HepG2 (cell line): ENCODE results near the gene AGBL3. TPM values are rescaled to one million over a fixed set of nuclear protein-coding genes. Genes with fewer than 3 reads are reported as not detected.
A peak's percentile ranks its signal among the peaks of the same experiment; 100 is the strongest.

Experiments
- ATF3 ChIP-seq: sonication (generic); formaldehyde crosslinking; IDR thresholded peaks from 2 replicates; pipeline ENCODE4 v1.4.0; 2020; ENCODE audit warnings: missing genetic modification reagents
- BRD4 ChIP-seq: sonication (generic); formaldehyde crosslinking; IDR thresholded peaks from 2 replicates; pipeline ENCODE4 v1.4.0; 2020; ENCODE audit warnings: missing genetic modification reagents
- CREB1 ChIP-seq, 2 experiments: fragments of 450-650 bp in 1 of 2; IDR thresholded peaks; 2 replicates each; pipeline ENCODE4 v1.6.1; 2016 to 2017; ENCODE audit warnings: control low read depth in 1 of 2, mild to moderate bottlenecking in 1 of 2, missing compliant biosample characterization in 1 of 2, missing genetic modification characterization in 1 of 2
- DR1 ChIP-seq: sonication (generic); formaldehyde crosslinking; IDR thresholded peaks from 2 replicates; pipeline ENCODE4 v1.8.0; 2021; ENCODE audit warnings: mild to moderate bottlenecking, missing genetic modification reagents, inconsistent platforms
- HBP1 ChIP-seq: IDR thresholded peaks from 2 replicates; pipeline ENCODE4 v1.6.1; 2016; ENCODE audit warnings: low read depth, control low read depth
- HOXA3 ChIP-seq: sonication (generic); formaldehyde crosslinking; IDR thresholded peaks from 2 replicates; pipeline ENCODE4 v1.5.0; 2020; ENCODE audit warnings: missing genetic modification reagents
- KAT7 ChIP-seq: IDR thresholded peaks from 2 replicates; pipeline ENCODE4 v1.6.1; 2018; ENCODE audit warnings: borderline replicate concordance, missing compliant biosample characterization
- MIER2 ChIP-seq: IDR thresholded peaks from 2 replicates; pipeline ENCODE4 v1.6.1; 2016; ENCODE audit warnings: missing biosample characterization, missing genetic modification reagents
- MYC ChIP-seq: sonication (generic); formaldehyde crosslinking; IDR thresholded peaks from 2 replicates; pipeline ENCODE4 v1.9.0; 2021; ENCODE audit warnings: missing genetic modification reagents, borderline replicate concordance
- NFYB ChIP-seq: sonication (generic); formaldehyde crosslinking; IDR thresholded peaks from 2 replicates; pipeline ENCODE4 v1.4.0; 2020; ENCODE audit warnings: missing genetic modification reagents
- PHF8 ChIP-seq: sonication (generic); formaldehyde crosslinking; IDR thresholded peaks from 2 replicates; pipeline ENCODE4 v1.5.0; 2020; ENCODE audit warnings: missing genetic modification reagents
- POLR2G ChIP-seq: fragments of 200-400 bp; formaldehyde crosslinking; IDR thresholded peaks from 2 replicates; pipeline ENCODE4 v1.6.1; 2018; ENCODE audit warnings: mild to moderate bottlenecking, low read depth, low read length, moderate library complexity
- PRDM10 ChIP-seq: sonication (generic); formaldehyde crosslinking; IDR thresholded peaks from 2 replicates; pipeline ENCODE4 v1.4.0; 2020; ENCODE audit warnings: low read depth, missing genetic modification reagents
- SALL1 ChIP-seq: sonication (generic); formaldehyde crosslinking; IDR thresholded peaks from 2 replicates; pipeline ENCODE4 v1.8.0; 2022; ENCODE audit warnings: mild to moderate bottlenecking, missing genetic modification reagents
- SATB2 ChIP-seq: sonication (generic); formaldehyde crosslinking; IDR thresholded peaks from 2 replicates; pipeline ENCODE4 v1.5.0; 2020; ENCODE audit warnings: missing genetic modification reagents
- SNAPC2 ChIP-seq: sonication (generic); formaldehyde crosslinking; IDR thresholded peaks from 2 replicates; pipeline ENCODE4 v1.8.1; 2022; ENCODE audit warnings: mild to moderate bottlenecking, missing genetic modification reagents
- SP4 ChIP-seq: sonication (generic); formaldehyde crosslinking; IDR thresholded peaks from 2 replicates; pipeline ENCODE4 v1.8.1; 2023; ENCODE audit warnings: mild to moderate bottlenecking, missing genetic modification reagents
- YEATS4 ChIP-seq: sonication (generic); formaldehyde crosslinking; IDR thresholded peaks from 2 replicates; pipeline ENCODE4 v1.4.0; 2020; ENCODE audit warnings: missing genetic modification reagents, borderline replicate concordance
- ZFX ChIP-seq: sonication (generic); formaldehyde crosslinking; IDR thresholded peaks from 2 replicates; pipeline ENCODE4 v1.4.0; 2020; ENCODE audit warnings: mild to moderate bottlenecking, low read depth, missing genetic modification reagents, moderate library complexity
- ZFY ChIP-seq: sonication (generic); formaldehyde crosslinking; IDR thresholded peaks from 2 replicates; pipeline ENCODE4 v1.4.0; 2020; ENCODE audit warnings: missing genetic modification reagents
- ZNF143 ChIP-seq: sonication (generic); formaldehyde crosslinking; IDR thresholded peaks from 2 replicates; pipeline ENCODE4 v1.4.0; 2020; ENCODE audit warnings: missing genetic modification reagents
- ZNF160 ChIP-seq: sonication (generic); formaldehyde crosslinking; IDR thresholded peaks from 2 replicates; pipeline ENCODE4 v1.8.0; 2022; ENCODE audit warnings: mild to moderate bottlenecking, inconsistent platforms, missing genetic modification reagents
- ZNF746 ChIP-seq: sonication (generic); formaldehyde crosslinking; IDR thresholded peaks from 2 replicates; pipeline ENCODE4 v1.8.0; 2022; ENCODE audit warnings: mild to moderate bottlenecking, missing genetic modification reagents
- ZNF781 ChIP-seq: sonication (generic); formaldehyde crosslinking; IDR thresholded peaks from 2 replicates; pipeline ENCODE4 v1.5.1; 2020; ENCODE audit warnings: borderline replicate concordance, mild to moderate bottlenecking, missing genetic modification reagents; ENCODE audit errors: not compliant biosample characterization
- ZNF891 ChIP-seq: sonication (generic); formaldehyde crosslinking; IDR thresholded peaks from 2 replicates; pipeline ENCODE4 v1.5.0; 2020; ENCODE audit warnings: mild to moderate bottlenecking, missing genetic modification reagents
- polyA plus RNA-seq, 8 experiments: library from polyadenylated mRNA; depleted of rRNA in 3 of 8; stranded (reverse) in 7 of 8; unstranded in 1 of 8; fragments of >200 nt; fragmentation: Illumina TruSeq in 4 of 8; extraction: Trizol in 4 of 8; gene quantifications; 2 replicates each; pipeline versions ENCODE4 v1.2.1 to v1.2.3, GENCODE V29; 2011 to 2016; ENCODE audit warnings: low read depth in 4 of 8, missing spikeins in 1 of 8, mixed read lengths in 1 of 8; ENCODE audit not compliant: insufficient read depth in 1 of 8
- total RNA-seq, 5 experiments: library from RNA; depleted of rRNA; stranded (reverse); fragments of >200 nt; fragmentation: Illumina TruSeq; extraction: Trizol; gene quantifications; 2 replicates each; pipeline ENCODE4 v1.2.3, GENCODE V29; 2016; ENCODE audit warnings: low read depth in 1 of 5

AGBL3 gene
- total and polyA plus RNA-seq, 2 of the 13 experiments (the other 11 are each of a cell fraction or from before 2014, with no cell fraction given) = 2.2 to 7.2 TPM

- TF ChIP-seq PRDM10 (CRISPR knock-in tag) = 0 out of 2 replicates have a peak, but pooled peaks have one; percentile 19
- peak; percentile 71; the same call in 1 of the 2 replicates for TF ChIP-seq MYC (CRISPR knock-in tag)
- TF ChIP-seq HBP1 (CRISPR knock-in tag) = peak; percentile 41; the same call in 1 of the 2 replicates
- TF ChIP-seq ZNF891 (CRISPR knock-in tag) = peak; percentile 68; the same call in 1 of the 2 replicates
- TF ChIP-seq SALL1 (CRISPR knock-in tag) = peak; percentile 42; the same call in 1 of the 2 replicates
- TF ChIP-seq POLR2G = peak; percentile 91
- TF ChIP-seq HOXA3 (CRISPR knock-in tag) = peak; percentile 65
- peak; percentile 55; the same call in 1 of the 2 replicates for TF ChIP-seq DR1
- 0 out of 2 replicates have a peak, but pooled peaks have one; percentile 46 for TF ChIP-seq ZNF746
- TF ChIP-seq ZNF781 = peak; percentile 30
- peak; percentile 52; the same call in 1 of the 2 replicates for TF ChIP-seq YEATS4 (CRISPR knock-in tag)
- TF ChIP-seq ZNF160 (CRISPR knock-in tag) = 0 out of 2 replicates have a peak, but pooled peaks have one; percentile 14
- TF ChIP-seq SATB2 (CRISPR knock-in tag) = 0 out of 2 replicates have a peak, but pooled peaks have one; percentile 8
- 0 out of 2 replicates have a peak, but pooled peaks have one; percentile 23 for TF ChIP-seq ZNF143 (CRISPR knock-in tag)
- 0 out of 2 replicates have a peak, but pooled peaks have one; percentile 15 for TF ChIP-seq MIER2 (CRISPR knock-in tag)
- peak; percentile 54; the same call in 1 of the 2 replicates for TF ChIP-seq PHF8 (CRISPR knock-in tag)
- TF ChIP-seq SNAPC2 = peak; percentile 57; the same call in 1 of the 2 replicates
- peak; percentile 17; the same call in 1 of the 2 replicates for TF ChIP-seq CREB1 (IDR thresholded peaks at IDR 0.05)
- TF ChIP-seq CREB1 (CRISPR knock-in tag; IDR thresholded peaks at IDR 0.05) = peak; percentile 46
- TF ChIP-seq KAT7 (CRISPR knock-in tag) = peak; percentile 52; the same call in 1 of the 2 replicates
- TF ChIP-seq ZFX = peak; percentile 50
- peak; percentile 81 for TF ChIP-seq BRD4 (CRISPR knock-in tag)
- 0 out of 2 replicates have a peak, but pooled peaks have one; percentile 30 for TF ChIP-seq NFYB (CRISPR knock-in tag)
- TF ChIP-seq ZFY (CRISPR knock-in tag) = peak; percentile 51
- TF ChIP-seq ATF3 (CRISPR knock-in tag) = peak; percentile 72
- 0 out of 2 replicates have a peak, but pooled peaks have one; percentile 55 for TF ChIP-seq SP4 (CRISPR knock-in tag)
These were observed 185.4 kb downstream of the AGBL3 start (continued) for GRCh38 chr7:135171581-135172291.
